DOHH2 (cell line): ENCODE measurements around the gene ZNF813.
"Not testable (repeated sequence)": the region's sequence is repeated elsewhere in the genome, so short reads cannot be mapped to it uniquely, and the experiment has no call there.

ENCODE experiments used
- H3F3A ChIP-seq: fragments of 200-600 bp; sonication (generic), shearing (Covaris generic); 2 replicates; pipeline ENCODE4 v1.6.0; 2016; ENCODE audit warnings: antibody characterized with exemption, mild to moderate bottlenecking; ENCODE audit not compliant: control insufficient read depth, insufficient read depth
- H3K27ac ChIP-seq: fragments of 200-600 bp; sonication (generic); 2 replicates; pipeline ENCODE4 v1.5.1; 2014; ENCODE audit warnings: low read depth, mild to moderate bottlenecking, low read length, moderate library complexity
- H3K27me3 ChIP-seq: fragments of 200-600 bp; sonication (generic); 2 replicates; pipeline ENCODE4 v1.6.1; 2014; ENCODE audit warnings: mild to moderate bottlenecking, low read length, mixed read lengths; ENCODE audit not compliant: control insufficient read depth
- H3K36me3 ChIP-seq: fragments of 200-600 bp; sonication (generic); 2 replicates; pipeline ENCODE4 v1.6.1; 2014; ENCODE audit warnings: mild to moderate bottlenecking, low read length, moderate library complexity, mixed read lengths; ENCODE audit not compliant: control insufficient read depth
- H3K4me1 ChIP-seq: fragments of 200-600 bp; sonication (generic); 2 replicates; pipeline ENCODE4 v1.6.1; 2014; ENCODE audit warnings: mild to moderate bottlenecking, low read length, mixed read lengths; ENCODE audit not compliant: control insufficient read depth
- H3K4me2 ChIP-seq: fragments of 200-600 bp; sonication (generic); 2 replicates; pipeline ENCODE4 v1.6.0; 2014; ENCODE audit warnings: mild to moderate bottlenecking, low read length, moderate library complexity
- H3K4me3 ChIP-seq: fragments of 200-600 bp; sonication (generic); 2 replicates; pipeline ENCODE4 v1.5.1; 2014; ENCODE audit warnings: mild to moderate bottlenecking, low read length, mixed read lengths
- H3K79me2 ChIP-seq: fragments of 200-600 bp; sonication (generic); 2 replicates; pipeline ENCODE4 v1.6.1; 2014; ENCODE audit warnings: mild to moderate bottlenecking, low read length, mixed read lengths; ENCODE audit not compliant: control insufficient read depth
- H3K9me2 ChIP-seq: fragments of 200-600 bp; sonication (generic); replicated peaks from 2 replicates; pipeline ENCODE4 v1.6.1; 2014; ENCODE audit warnings: mild to moderate bottlenecking, low read length, mixed read lengths; ENCODE audit not compliant: control insufficient read depth
- H3K9me3 ChIP-seq: fragments of 200-600 bp; sonication (generic); 2 replicates; pipeline ENCODE4 v1.6.1; 2014; ENCODE audit warnings: antibody characterized with exemption, low read length, mixed read lengths; ENCODE audit not compliant: control insufficient read depth, insufficient read depth
- H4K20me1 ChIP-seq: fragments of 200-600 bp; sonication (generic); 2 replicates; pipeline ENCODE4 v1.6.0; 2014; ENCODE audit warnings: low read depth, mild to moderate bottlenecking, antibody characterized with exemption, low read length, moderate library complexity; ENCODE audit not compliant: control insufficient read depth, insufficient read depth
- CTCF ChIP-seq: fragments of 200-600 bp; sonication (generic); IDR thresholded peaks from one replicate; pipeline ENCODE4 v1.5.1; 2014; ENCODE audit warnings: antibody characterized with exemption, mild to moderate bottlenecking, low read depth, low read length; ENCODE audit not compliant: poor library complexity, severe bottlenecking
- EZH2phosphoT487 ChIP-seq: fragments of 200-600 bp; sonication (generic); IDR thresholded peaks from 2 replicates; pipeline ENCODE4 v1.6.1; 2017; ENCODE audit warnings: borderline replicate concordance, mild to moderate bottlenecking, antibody characterized with exemption, low read length, moderate library complexity, mixed read lengths

ZNF813 gene

GRCh38 chr19:53455828-53456227 is 11.7 kb upstream of the ZNF813 start:
- H3K4me1 ChIP-seq = no peaks in the 10 kb centered on the region
- no peak overlapping the region for H3K27ac ChIP-seq
- H3K4me3 ChIP-seq = no peak overlapping the region
- TF ChIP-seq CTCF (no peak), EZH2phosphoT487 (no peak)
- no peaks in the 10 kb centered on the region for H3K79me2 ChIP-seq
- H3K27me3 ChIP-seq = no peaks in the 10 kb centered on the region
- peaks cover 62% of the 10 kb centered on the region for H3K36me3 ChIP-seq
- H4K20me1 ChIP-seq = no peaks in the 10 kb centered on the region
- no peaks in the 10 kb centered on the region for H3F3A ChIP-seq
- peaks cover 52% of the 10 kb centered on the region for H3K9me3 ChIP-seq
- no peaks in the 10 kb centered on the region for H3K9me2 ChIP-seq
- H3K4me2 ChIP-seq = no peak overlapping the region

- Histone ChIP-seq H3K36me3 (peaks cover 23% of the 10 kb centered on the region), H3K9me3 (peaks cover 39% of the 10 kb centered on the region)
- H3K4me2 ChIP-seq, H3K4me3 ChIP-seq, H3K79me2 ChIP-seq, H4K20me1 ChIP-seq, H3K27ac ChIP-seq, H3K9me2 ChIP-seq, H3K27me3 ChIP-seq, H3F3A ChIP-seq, H3K4me1 ChIP-seq: not testable (repeated sequence)
Observed at GRCh38 chr19:53460131-53460721, 7.3 kb upstream of the ZNF813 start.

- Histone ChIP-seq H3K4me2 (no peak overlapping the region), H3F3A (no peaks in the 10 kb centered on the region), H3K27ac (no peak overlapping the region), H3K4me3 (no peak overlapping the region), H3K4me1 (no peaks in the 10 kb centered on the region), H3K36me3 (peaks cover 7% of the 10 kb centered on the region), H3K27me3 (no peaks in the 10 kb centered on the region), H3K9me3 (peaks cover 25% of the 10 kb centered on the region; the same call in 1 of the 2 replicates), H4K20me1 (no peaks in the 10 kb centered on the region), H3K9me2 (no peaks in the 10 kb centered on the region), H3K79me2 (no peaks in the 10 kb centered on the region)
- TF ChIP-seq EZH2phosphoT487 (no peak), CTCF (no peak)
Observed at GRCh38 chr19:53461866-53462265, 5.7 kb upstream of the ZNF813 start.

GRCh38 chr19:53462861-53463260 is 4.7 kb upstream of the ZNF813 start:
- H3K36me3 ChIP-seq = no peaks in the 10 kb centered on the region; the same call in 1 of the 2 replicates
- H3K4me1 ChIP-seq = peaks cover 3% of the 10 kb centered on the region; the same call in 1 of the 2 replicates
- no peak overlapping the region for H3K4me3 ChIP-seq
- H3K9me2 ChIP-seq = no peaks in the 10 kb centered on the region
- H3K79me2 ChIP-seq = no peaks in the 10 kb centered on the region
- no peaks in the 10 kb centered on the region for H4K20me1 ChIP-seq
- H3F3A ChIP-seq = no peaks in the 10 kb centered on the region
- TF ChIP-seq CTCF (no peak), EZH2phosphoT487 (no peak)
- peaks cover 18% of the 10 kb centered on the region; the same call in 1 of the 2 replicates for H3K9me3 ChIP-seq
- no peaks in the 10 kb centered on the region for H3K27me3 ChIP-seq
- no peak overlapping the region for H3K27ac ChIP-seq
- H3K4me2 ChIP-seq = no peak overlapping the region
